ENCODE data around the gene VWA8.
"Not testable (repeated sequence)": the region's sequence is repeated elsewhere in the genome, so short reads cannot be mapped to it uniquely, and the experiment has no call there.

The VWA8 gene

GRCh38 chr13:41658057-41658661 lies 302.8 kb downstream of the VWA8 start:
- H3K4me3 Mint-ChIP-seq: no peak overlapping the region
- CTCF ChIA-PET: interaction anchor here (2.2 kb wide), 1 partner anchor 10 kb away, joined by 14 read pairs; no protein-coding TSS in a partner anchor
- no peaks in the 10 kb centered on the region for H3K9me3 Mint-ChIP-seq
- H3K36me3 Mint-ChIP-seq: peaks cover 2% of the 10 kb centered on the region
- no peak for DNase-seq
- H3K27ac Mint-ChIP-seq: no peak overlapping the region
- H3K27me3 Mint-ChIP-seq: no peaks in the 10 kb centered on the region
- H3K4me1 Mint-ChIP-seq: no peaks in the 10 kb centered on the region

GRCh38 chr13:41655997-41656396 lies 304.9 kb downstream of the VWA8 start:
- CTCF ChIA-PET: interaction anchor here (1.1 to 1.6 kb wide), 3 partner anchors 13 to 244 kb away, joined by 3 to 5 read pairs (median 4); no protein-coding TSS in a partner anchor
- no peak for DNase-seq
- Mint-ChIP-seq H3K4me1 (peaks cover 2% of the 10 kb centered on the region), H3K27ac (no peak overlapping the region), H3K27me3 (no peaks in the 10 kb centered on the region), H3K9me3 (no peaks in the 10 kb centered on the region), H3K4me3 (no peak overlapping the region), H3K36me3 (no peaks in the 10 kb centered on the region)

- CTCF ChIA-PET: interaction anchor here (2.8 kb wide), 1 partner anchor 243 kb away, joined by 18 read pairs; no protein-coding TSS in a partner anchor
- H3K27me3 Mint-ChIP-seq: no peaks in the 10 kb centered on the region
- H3K36me3 Mint-ChIP-seq: no peaks in the 10 kb centered on the region
- no peaks in the 10 kb centered on the region for H3K9me3 Mint-ChIP-seq
- H3K4me3 Mint-ChIP-seq: no peak overlapping the region
- no peak for DNase-seq
- peaks cover 2% of the 10 kb centered on the region for H3K4me1 Mint-ChIP-seq
- no peak overlapping the region for H3K27ac Mint-ChIP-seq
These were observed 306.1 kb downstream of the VWA8 start for GRCh38 chr13:41654796-41655195.

GRCh38 chr13:41652735-41653361 lies 308.1 kb downstream of the VWA8 start:
- peak; percentile 63 for DNase-seq
- Mint-ChIP-seq H3K27me3 (no peaks in the 10 kb centered on the region), H3K36me3 (no peaks in the 10 kb centered on the region), H3K4me3 (no peak overlapping the region), H3K4me1 (peaks cover 2% of the 10 kb centered on the region), H3K9me3 (no peaks in the 10 kb centered on the region), H3K27ac (no peak overlapping the region)
- CTCF ChIA-PET: interaction anchor here (0.6 to 2.8 kb wide), 19 partner anchors 8 to 470 kb away, joined by 3 to 28 read pairs (median 5); partner anchors contain the start of gene RGCC

GRCh38 chr13:41651413-41652058 lies 309.4 kb downstream of the VWA8 start:
- CTCF ChIA-PET: interaction anchor here (1.2 to 2.8 kb wide), 8 partner anchors 8 to 299 kb away, joined by 3 to 28 read pairs (median 6); no protein-coding TSS in a partner anchor
- no peaks in the 10 kb centered on the region for H3K36me3 Mint-ChIP-seq
- no peak for DNase-seq
- H3K4me1 Mint-ChIP-seq: peaks cover 2% of the 10 kb centered on the region
- H3K4me3 Mint-ChIP-seq: no peak overlapping the region
- no peak overlapping the region for H3K27ac Mint-ChIP-seq
- H3K9me3 Mint-ChIP-seq: no peaks in the 10 kb centered on the region
- H3K27me3 Mint-ChIP-seq: no peaks in the 10 kb centered on the region

GRCh38 chr13:41650706-41651105 lies 310.2 kb downstream of the VWA8 start:
- Mint-ChIP-seq H3K9me3 (no peaks in the 10 kb centered on the region), H3K36me3 (no peaks in the 10 kb centered on the region), H3K27me3 (no peaks in the 10 kb centered on the region), H3K4me1 (peaks cover 2% of the 10 kb centered on the region), H3K27ac (peak overlapping the region; percentile 71), H3K4me3 (no peak overlapping the region)
- DNase-seq: no peak
- CTCF ChIA-PET: interaction anchor here (0.9 to 2.1 kb wide), 3 partner anchors 192 to 299 kb away, joined by 3 to 9 read pairs (median 5); no protein-coding TSS in a partner anchor

GRCh38 chr13:41649659-41650058 lies 311.2 kb downstream of the VWA8 start:
- H3K27ac Mint-ChIP-seq: no peak overlapping the region
- no peak for DNase-seq
- H3K4me3 Mint-ChIP-seq: no peak overlapping the region
- no peaks in the 10 kb centered on the region for H3K36me3 Mint-ChIP-seq
- H3K9me3 Mint-ChIP-seq: no peaks in the 10 kb centered on the region
- CTCF ChIA-PET: interaction anchor here (0.8 to 1.5 kb wide), 4 partner anchors 53 to 237 kb away, joined by 3 to 9 read pairs (median 3); no protein-coding TSS in a partner anchor
- no peaks in the 10 kb centered on the region for H3K27me3 Mint-ChIP-seq
- H3K4me1 Mint-ChIP-seq: peaks cover 9% of the 10 kb centered on the region

- Mint-ChIP-seq H3K9me3 (no peaks in the 10 kb centered on the region), H3K27me3 (no peaks in the 10 kb centered on the region), H3K4me3 (no peak overlapping the region), H3K27ac (no peak overlapping the region), H3K4me1 (peaks cover 10% of the 10 kb centered on the region), H3K36me3 (no peaks in the 10 kb centered on the region)
- CTCF ChIA-PET: interaction anchor here (0.7 to 1.6 kb wide), 2 partner anchors 189 to 295 kb away, joined by 3 to 10 read pairs; no protein-coding TSS in a partner anchor
- no peak for DNase-seq
These were observed 312.5 kb downstream of the VWA8 start for GRCh38 chr13:41648314-41648935.

GRCh38 chr13:41647699-41648313 lies 313.1 kb downstream of the VWA8 start:
- not testable (repeated sequence) for H3K9me3 Mint-ChIP-seq, H3K27ac Mint-ChIP-seq, H3K4me1 Mint-ChIP-seq, H3K27me3 Mint-ChIP-seq, H3K4me3 Mint-ChIP-seq, H3K36me3 Mint-ChIP-seq, DNase-seq
- CTCF ChIA-PET: interaction anchor here (0.6 to 1.6 kb wide), 3 partner anchors 125 to 294 kb away, joined by 3 to 10 read pairs (median 3); no protein-coding TSS in a partner anchor

GRCh38 chr13:41645331-41645730 lies 315.6 kb downstream of the VWA8 start:
- no peaks in the 10 kb centered on the region for H3K9me3 Mint-ChIP-seq
- DNase-seq: no peak
- CTCF ChIA-PET: no interaction called here
- H3K27ac Mint-ChIP-seq: no peak overlapping the region
- H3K4me3 Mint-ChIP-seq: no peak overlapping the region
- H3K27me3 Mint-ChIP-seq: no peaks in the 10 kb centered on the region
- peaks cover 8% of the 10 kb centered on the region for H3K4me1 Mint-ChIP-seq
- H3K36me3 Mint-ChIP-seq: no peaks in the 10 kb centered on the region

- DNase-seq: no peak
- H3K9me3 Mint-ChIP-seq: no peaks in the 10 kb centered on the region
- H3K36me3 Mint-ChIP-seq: no peaks in the 10 kb centered on the region
- no peak overlapping the region for H3K27ac Mint-ChIP-seq
- H3K4me1 Mint-ChIP-seq: peaks cover 8% of the 10 kb centered on the region
- no peaks in the 10 kb centered on the region for H3K27me3 Mint-ChIP-seq
- CTCF ChIA-PET: no interaction called here
- H3K4me3 Mint-ChIP-seq: no peak overlapping the region
These were observed 316.2 kb downstream of the VWA8 start for GRCh38 chr13:41644742-41645141.

- CTCF ChIA-PET: interaction anchor here (0.6 to 1.5 kb wide), 3 partner anchors 9 to 184 kb away, joined by 3 to 8 read pairs (median 6); no protein-coding TSS in a partner anchor
- no peak overlapping the region for H3K27ac Mint-ChIP-seq
- no peak overlapping the region for H3K4me3 Mint-ChIP-seq
- no peak for DNase-seq
- peaks cover 8% of the 10 kb centered on the region for H3K4me1 Mint-ChIP-seq
- no peaks in the 10 kb centered on the region for H3K27me3 Mint-ChIP-seq
- peaks cover 4% of the 10 kb centered on the region for H3K36me3 Mint-ChIP-seq
- H3K9me3 Mint-ChIP-seq: no peaks in the 10 kb centered on the region
These were observed 317.4 kb downstream of the VWA8 start for GRCh38 chr13:41643507-41643906.

GRCh38 chr13:41641961-41642360 lies 318.9 kb downstream of the VWA8 start:
- H3K27me3 Mint-ChIP-seq: no peaks in the 10 kb centered on the region
- no peak for DNase-seq
- no peak overlapping the region for H3K4me3 Mint-ChIP-seq
- peaks cover 7% of the 10 kb centered on the region for H3K36me3 Mint-ChIP-seq
- no peak overlapping the region for H3K27ac Mint-ChIP-seq
- H3K9me3 Mint-ChIP-seq: no peaks in the 10 kb centered on the region
- H3K4me1 Mint-ChIP-seq: peaks cover 8% of the 10 kb centered on the region
- CTCF ChIA-PET: no interaction called here

GRCh38 chr13:41641429-41641828 lies 319.5 kb downstream of the VWA8 start:
- no peak for DNase-seq
- Mint-ChIP-seq H3K36me3 (peaks cover 7% of the 10 kb centered on the region), H3K9me3 (no peaks in the 10 kb centered on the region), H3K27ac (no peak overlapping the region), H3K4me1 (peaks cover 8% of the 10 kb centered on the region), H3K4me3 (no peak overlapping the region), H3K27me3 (no peaks in the 10 kb centered on the region)
- CTCF ChIA-PET: no interaction called here

Measured in activated naive CD4-positive, alpha-beta T cell treated with anti-CD3 and anti-CD28 coated beads, Interleukin-2, amount 10 ng/mL, durations not matched to agents 7 days and 5 days (primary cell).